ENCODE data around the gene B4GALNT4. TPM values are rescaled to one million over a fixed set of nuclear protein-coding genes. Genes with fewer than 3 reads are reported as not detected.

B4GALNT4 gene
- total RNA-seq, 1 experiment from 2014 or later = 88.0 TPM

DNA sequence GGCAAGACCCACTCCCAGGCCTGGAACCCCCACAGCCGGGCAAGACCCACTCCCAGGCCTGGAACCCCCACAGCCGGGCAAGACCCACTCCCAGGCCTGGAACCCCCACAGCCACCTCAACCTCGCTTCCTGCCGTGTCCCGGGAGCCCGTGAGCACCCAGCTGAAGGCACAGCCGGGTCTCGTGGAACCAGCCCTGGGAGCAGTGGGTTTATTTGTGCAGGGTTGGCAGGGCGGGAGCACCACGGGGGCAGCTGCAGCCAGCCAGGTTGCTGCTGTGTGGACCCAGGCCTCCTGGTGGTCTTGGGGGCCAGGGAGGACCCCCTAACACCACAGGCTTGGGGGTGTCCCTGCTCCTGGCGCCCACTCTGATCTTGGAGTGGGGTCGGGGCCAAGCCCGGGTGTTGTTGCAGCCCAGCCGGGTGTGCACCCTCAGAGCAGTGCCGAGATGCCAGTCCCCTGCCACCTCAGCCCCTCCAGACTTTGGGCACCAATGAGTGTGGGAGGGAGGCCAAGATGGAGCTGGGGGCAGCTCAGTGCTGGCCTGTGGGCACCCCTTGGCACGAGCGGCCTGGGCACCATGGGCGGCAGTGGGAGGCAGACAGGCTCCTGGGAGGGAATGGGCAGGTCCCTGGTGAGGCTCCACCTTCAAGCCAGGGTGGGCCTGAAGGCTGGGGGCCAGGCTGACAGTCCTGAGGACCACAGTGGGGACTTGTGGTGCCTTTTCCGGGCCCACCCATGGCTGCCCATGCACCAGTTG is 16.5 kb downstream of the B4GALNT4 start:
- CTCF ChIA-PET = no interaction called here
- H3K27me3 Mint-ChIP-seq (ENCODE audit: low read depth) = peaks cover 17% of the 10 kb centered on the region
- H3K4me1 Mint-ChIP-seq = no peaks in the 10 kb centered on the region; the same call in 1 of the 2 replicates
- no peak for DNase-seq (ENCODE audit: low spot score)
- no peak overlapping the region for H3K27ac Mint-ChIP-seq
- H3K9me3 Mint-ChIP-seq = peaks cover 12% of the 10 kb centered on the region
- TF ChIP-seq, protein P1, sequence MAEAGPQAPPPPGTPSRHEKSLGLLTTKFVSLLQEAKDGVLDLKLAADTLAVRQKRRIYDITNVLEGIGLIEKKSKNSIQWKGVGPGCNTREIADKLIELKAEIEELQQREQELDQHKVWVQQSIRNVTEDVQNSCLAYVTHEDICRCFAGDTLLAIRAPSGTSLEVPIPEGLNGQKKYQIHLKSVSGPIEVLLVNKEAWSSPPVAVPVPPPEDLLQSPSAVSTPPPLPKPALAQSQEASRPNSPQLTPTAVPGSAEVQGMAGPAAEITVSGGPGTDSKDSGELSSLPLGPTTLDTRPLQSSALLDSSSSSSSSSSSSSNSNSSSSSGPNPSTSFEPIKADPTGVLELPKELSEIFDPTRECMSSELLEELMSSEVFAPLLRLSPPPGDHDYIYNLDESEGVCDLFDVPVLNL (CRISPR knock-in tag; IDR thresholded peaks at IDR 0.05; ENCODE audit: borderline replicate concordance, low read depth) = no peak
- TF ChIP-seq GTF2I (CRISPR knock-in tag; conservative IDR thresholded peaks at IDR 0.05) (no peak), PRRX2 (CRISPR knock-in tag; IDR thresholded peaks at IDR 0.05) (no peak), GABPB1 (CRISPR knock-in tag; IDR thresholded peaks at IDR 0.05) (no peak), ZBTB21 (CRISPR knock-in tag; IDR thresholded peaks at IDR 0.05; ENCODE audit: borderline replicate concordance) (no peak), NFE2L1 (CRISPR knock-in tag; IDR thresholded peaks at IDR 0.05) (no peak), JAZF1 (CRISPR knock-in tag; IDR thresholded peaks at IDR 0.05) (no peak), ESRRA (CRISPR knock-in tag; IDR thresholded peaks at IDR 0.05; ENCODE audit: borderline replicate concordance) (no peak)
- TF ChIP-seq, protein P2, sequence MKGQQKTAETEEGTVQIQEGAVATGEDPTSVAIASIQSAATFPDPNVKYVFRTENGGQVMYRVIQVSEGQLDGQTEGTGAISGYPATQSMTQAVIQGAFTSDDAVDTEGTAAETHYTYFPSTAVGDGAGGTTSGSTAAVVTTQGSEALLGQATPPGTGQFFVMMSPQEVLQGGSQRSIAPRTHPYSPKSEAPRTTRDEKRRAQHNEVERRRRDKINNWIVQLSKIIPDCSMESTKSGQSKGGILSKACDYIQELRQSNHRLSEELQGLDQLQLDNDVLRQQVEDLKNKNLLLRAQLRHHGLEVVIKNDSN (CRISPR knock-in tag; IDR thresholded peaks at IDR 0.05) = no peak
- TF ChIP-seq, protein P3, sequence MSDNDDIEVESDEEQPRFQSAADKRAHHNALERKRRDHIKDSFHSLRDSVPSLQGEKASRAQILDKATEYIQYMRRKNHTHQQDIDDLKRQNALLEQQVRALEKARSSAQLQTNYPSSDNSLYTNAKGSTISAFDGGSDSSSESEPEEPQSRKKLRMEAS (CRISPR knock-in tag; IDR thresholded peaks at IDR 0.05) = no peak
- TF ChIP-seq, protein P4, sequence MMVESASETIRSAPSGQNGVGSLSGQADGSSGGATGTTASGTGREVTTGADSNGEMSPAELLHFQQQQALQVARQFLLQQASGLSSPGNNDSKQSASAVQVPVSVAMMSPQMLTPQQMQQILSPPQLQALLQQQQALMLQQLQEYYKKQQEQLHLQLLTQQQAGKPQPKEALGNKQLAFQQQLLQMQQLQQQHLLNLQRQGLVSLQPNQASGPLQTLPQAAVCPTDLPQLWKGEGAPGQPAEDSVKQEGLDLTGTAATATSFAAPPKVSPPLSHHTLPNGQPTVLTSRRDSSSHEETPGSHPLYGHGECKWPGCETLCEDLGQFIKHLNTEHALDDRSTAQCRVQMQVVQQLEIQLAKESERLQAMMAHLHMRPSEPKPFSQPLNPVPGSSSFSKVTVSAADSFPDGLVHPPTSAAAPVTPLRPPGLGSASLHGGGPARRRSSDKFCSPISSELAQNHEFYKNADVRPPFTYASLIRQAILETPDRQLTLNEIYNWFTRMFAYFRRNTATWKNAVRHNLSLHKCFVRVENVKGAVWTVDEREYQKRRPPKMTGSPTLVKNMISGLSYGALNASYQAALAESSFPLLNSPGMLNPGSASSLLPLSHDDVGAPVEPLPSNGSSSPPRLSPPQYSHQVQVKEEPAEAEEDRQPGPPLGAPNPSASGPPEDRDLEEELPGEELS (CRISPR knock-in tag; IDR thresholded peaks at IDR 0.05) = no peak
- no peak overlapping the region for H3K4me3 Mint-ChIP-seq
- ATAC-seq = no peak
- POLR2A ChIA-PET = no interaction called here
- peaks cover 12% of the 10 kb centered on the region for H3K36me3 Mint-ChIP-seq

DNA sequence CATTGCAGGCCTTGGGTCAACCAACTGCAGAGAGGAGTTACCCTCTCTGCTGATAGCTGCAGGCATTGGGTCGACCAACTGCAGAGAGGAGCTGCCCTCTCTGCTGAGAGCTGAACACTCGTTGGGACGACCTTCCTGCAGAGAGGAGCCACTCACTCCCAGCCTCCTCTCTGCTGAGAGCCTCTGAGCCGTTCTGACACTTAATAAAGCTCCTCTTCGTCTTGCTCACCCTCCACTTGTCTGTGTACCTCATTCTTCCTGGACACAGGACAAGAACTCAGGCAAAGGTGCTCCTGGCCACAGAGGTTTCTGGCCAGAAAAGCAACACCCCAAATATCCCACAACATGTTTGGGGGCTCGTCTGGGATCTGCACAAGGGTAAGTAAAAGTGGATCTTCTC is 17.2 kb downstream of the B4GALNT4 start:
- ChIA-PET CTCF (no interaction called here), POLR2A (no interaction called here)
- H3K27me3 Mint-ChIP-seq (ENCODE audit: low read depth) = peaks cover 17% of the 10 kb centered on the region
- no peak overlapping the region for H3K27ac Mint-ChIP-seq
- no peak for ATAC-seq
- DNase-seq (ENCODE audit: low spot score) = no peak
- no peak overlapping the region for H3K4me3 Mint-ChIP-seq
- peaks cover 12% of the 10 kb centered on the region for H3K36me3 Mint-ChIP-seq
- H3K4me1 Mint-ChIP-seq = no peaks in the 10 kb centered on the region; the same call in 1 of the 2 replicates
- H3K9me3 Mint-ChIP-seq = peaks cover 12% of the 10 kb centered on the region
- TF ChIP-seq, protein P5, sequence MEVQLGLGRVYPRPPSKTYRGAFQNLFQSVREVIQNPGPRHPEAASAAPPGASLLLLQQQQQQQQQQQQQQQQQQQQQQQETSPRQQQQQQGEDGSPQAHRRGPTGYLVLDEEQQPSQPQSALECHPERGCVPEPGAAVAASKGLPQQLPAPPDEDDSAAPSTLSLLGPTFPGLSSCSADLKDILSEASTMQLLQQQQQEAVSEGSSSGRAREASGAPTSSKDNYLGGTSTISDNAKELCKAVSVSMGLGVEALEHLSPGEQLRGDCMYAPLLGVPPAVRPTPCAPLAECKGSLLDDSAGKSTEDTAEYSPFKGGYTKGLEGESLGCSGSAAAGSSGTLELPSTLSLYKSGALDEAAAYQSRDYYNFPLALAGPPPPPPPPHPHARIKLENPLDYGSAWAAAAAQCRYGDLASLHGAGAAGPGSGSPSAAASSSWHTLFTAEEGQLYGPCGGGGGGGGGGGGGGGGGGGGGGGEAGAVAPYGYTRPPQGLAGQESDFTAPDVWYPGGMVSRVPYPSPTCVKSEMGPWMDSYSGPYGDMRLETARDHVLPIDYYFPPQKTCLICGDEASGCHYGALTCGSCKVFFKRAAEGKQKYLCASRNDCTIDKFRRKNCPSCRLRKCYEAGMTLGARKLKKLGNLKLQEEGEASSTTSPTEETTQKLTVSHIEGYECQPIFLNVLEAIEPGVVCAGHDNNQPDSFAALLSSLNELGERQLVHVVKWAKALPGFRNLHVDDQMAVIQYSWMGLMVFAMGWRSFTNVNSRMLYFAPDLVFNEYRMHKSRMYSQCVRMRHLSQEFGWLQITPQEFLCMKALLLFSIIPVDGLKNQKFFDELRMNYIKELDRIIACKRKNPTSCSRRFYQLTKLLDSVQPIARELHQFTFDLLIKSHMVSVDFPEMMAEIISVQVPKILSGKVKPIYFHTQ (CRISPR knock-in tag; IDR thresholded peaks at IDR 0.05) = no peak
- TF ChIP-seq, protein P6, sequence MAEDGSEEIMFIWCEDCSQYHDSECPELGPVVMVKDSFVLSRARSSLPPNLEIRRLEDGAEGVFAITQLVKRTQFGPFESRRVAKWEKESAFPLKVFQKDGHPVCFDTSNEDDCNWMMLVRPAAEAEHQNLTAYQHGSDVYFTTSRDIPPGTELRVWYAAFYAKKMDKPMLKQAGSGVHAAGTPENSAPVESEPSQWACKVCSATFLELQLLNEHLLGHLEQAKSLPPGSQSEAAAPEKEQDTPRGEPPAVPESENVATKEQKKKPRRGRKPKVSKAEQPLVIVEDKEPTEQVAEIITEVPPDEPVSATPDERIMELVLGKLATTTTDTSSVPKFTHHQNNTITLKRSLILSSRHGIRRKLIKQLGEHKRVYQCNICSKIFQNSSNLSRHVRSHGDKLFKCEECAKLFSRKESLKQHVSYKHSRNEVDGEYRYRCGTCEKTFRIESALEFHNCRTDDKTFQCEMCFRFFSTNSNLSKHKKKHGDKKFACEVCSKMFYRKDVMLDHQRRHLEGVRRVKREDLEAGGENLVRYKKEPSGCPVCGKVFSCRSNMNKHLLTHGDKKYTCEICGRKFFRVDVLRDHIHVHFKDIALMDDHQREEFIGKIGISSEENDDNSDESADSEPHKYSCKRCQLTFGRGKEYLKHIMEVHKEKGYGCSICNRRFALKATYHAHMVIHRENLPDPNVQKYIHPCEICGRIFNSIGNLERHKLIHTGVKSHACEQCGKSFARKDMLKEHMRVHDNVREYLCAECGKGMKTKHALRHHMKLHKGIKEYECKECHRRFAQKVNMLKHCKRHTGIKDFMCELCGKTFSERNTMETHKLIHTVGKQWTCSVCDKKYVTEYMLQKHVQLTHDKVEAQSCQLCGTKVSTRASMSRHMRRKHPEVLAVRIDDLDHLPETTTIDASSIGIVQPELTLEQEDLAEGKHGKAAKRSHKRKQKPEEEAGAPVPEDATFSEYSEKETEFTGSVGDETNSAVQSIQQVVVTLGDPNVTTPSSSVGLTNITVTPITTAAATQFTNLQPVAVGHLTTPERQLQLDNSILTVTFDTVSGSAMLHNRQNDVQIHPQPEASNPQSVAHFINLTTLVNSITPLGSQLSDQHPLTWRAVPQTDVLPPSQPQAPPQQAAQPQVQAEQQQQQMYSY (CRISPR knock-in tag; IDR thresholded peaks at IDR 0.05) = no peak
- no peak for TF ChIP-seq ETV6 (CRISPR knock-in tag; IDR thresholded peaks at IDR 0.05)
- TF ChIP-seq, protein P7, sequence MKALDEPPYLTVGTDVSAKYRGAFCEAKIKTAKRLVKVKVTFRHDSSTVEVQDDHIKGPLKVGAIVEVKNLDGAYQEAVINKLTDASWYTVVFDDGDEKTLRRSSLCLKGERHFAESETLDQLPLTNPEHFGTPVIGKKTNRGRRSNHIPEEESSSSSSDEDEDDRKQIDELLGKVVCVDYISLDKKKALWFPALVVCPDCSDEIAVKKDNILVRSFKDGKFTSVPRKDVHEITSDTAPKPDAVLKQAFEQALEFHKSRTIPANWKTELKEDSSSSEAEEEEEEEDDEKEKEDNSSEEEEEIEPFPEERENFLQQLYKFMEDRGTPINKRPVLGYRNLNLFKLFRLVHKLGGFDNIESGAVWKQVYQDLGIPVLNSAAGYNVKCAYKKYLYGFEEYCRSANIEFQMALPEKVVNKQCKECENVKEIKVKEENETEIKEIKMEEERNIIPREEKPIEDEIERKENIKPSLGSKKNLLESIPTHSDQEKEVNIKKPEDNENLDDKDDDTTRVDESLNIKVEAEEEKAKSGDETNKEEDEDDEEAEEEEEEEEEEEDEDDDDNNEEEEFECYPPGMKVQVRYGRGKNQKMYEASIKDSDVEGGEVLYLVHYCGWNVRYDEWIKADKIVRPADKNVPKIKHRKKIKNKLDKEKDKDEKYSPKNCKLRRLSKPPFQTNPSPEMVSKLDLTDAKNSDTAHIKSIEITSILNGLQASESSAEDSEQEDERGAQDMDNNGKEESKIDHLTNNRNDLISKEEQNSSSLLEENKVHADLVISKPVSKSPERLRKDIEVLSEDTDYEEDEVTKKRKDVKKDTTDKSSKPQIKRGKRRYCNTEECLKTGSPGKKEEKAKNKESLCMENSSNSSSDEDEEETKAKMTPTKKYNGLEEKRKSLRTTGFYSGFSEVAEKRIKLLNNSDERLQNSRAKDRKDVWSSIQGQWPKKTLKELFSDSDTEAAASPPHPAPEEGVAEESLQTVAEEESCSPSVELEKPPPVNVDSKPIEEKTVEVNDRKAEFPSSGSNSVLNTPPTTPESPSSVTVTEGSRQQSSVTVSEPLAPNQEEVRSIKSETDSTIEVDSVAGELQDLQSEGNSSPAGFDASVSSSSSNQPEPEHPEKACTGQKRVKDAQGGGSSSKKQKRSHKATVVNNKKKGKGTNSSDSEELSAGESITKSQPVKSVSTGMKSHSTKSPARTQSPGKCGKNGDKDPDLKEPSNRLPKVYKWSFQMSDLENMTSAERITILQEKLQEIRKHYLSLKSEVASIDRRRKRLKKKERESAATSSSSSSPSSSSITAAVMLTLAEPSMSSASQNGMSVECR (CRISPR knock-in tag; IDR thresholded peaks at IDR 0.05; ENCODE audit: borderline replicate concordance) = no peak
- TF ChIP-seq, protein P8, sequence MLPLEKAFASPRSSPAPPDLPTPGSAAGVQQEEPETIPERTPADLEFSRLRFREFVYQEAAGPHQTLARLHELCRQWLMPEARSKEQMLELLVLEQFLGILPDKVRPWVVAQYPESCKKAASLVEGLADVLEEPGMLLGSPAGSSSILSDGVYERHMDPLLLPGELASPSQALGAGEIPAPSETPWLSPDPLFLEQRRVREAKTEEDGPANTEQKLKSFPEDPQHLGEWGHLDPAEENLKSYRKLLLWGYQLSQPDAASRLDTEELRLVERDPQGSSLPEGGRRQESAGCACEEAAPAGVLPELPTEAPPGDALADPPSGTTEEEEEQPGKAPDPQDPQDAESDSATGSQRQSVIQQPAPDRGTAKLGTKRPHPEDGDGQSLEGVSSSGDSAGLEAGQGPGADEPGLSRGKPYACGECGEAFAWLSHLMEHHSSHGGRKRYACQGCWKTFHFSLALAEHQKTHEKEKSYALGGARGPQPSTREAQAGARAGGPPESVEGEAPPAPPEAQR (CRISPR knock-in tag; IDR thresholded peaks at IDR 0.05) = no peak
- no peak for TF ChIP-seq ZNF423 (CRISPR knock-in tag; IDR thresholded peaks at IDR 0.05)
- TF ChIP-seq, protein P3 (CRISPR knock-in tag; IDR thresholded peaks at IDR 0.05) = no peak

Measured in WTC11 (cell line).